ENCODE results near the gene ZFYVE27.

The ZFYVE27 gene

DNA sequence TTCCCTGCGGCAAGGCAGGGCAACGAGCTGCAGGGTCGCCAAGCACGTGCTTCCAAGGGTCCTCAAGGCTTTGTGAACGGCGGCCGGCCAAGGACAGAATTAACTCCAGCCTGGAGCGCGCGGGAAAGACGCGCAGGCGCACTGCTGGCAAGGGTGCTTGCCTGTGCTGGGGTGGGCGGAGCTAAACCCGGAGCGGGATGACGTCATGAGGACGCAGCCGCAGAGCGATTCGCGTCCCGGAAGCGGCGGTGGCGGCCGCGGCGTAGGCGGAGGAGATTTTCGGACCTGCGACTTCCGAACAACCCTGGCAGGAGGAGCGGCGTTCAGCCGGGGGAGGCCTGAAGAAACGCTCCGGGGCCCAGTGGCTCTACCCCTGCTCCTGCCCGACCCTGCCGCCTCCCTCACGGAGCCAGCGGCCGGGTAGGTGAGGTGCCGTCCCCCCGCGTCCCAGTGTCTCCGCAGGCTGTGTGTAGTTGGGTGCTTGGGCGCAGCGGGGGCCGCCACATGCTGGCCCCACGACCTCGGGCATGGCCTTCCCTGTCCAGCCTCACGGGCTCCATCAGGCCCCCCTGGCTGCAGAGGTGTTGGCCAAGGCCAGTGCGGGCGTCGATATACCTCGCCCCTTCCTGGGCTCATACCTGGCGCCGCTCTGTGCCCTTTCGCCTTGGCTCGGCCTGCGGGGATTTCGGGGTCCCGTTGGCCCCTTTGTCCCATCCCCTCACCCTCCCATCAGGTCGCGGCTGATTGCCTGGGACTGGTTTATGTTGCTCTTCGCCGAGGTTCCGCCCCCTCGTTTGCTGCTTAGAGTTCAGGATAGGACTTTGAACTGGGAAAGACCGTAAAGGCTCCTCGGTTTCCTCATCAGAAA, at the start of gene ZFYVE27 (continued):
- TF ChIP-seq ZNF664 (tag by site-specific recombination; IDR thresholded peaks at IDR 0.05) (no peak), ZNF133 (tag by site-specific recombination; IDR thresholded peaks at IDR 0.05) (no peak), SCRT1 (tag by site-specific recombination; IDR thresholded peaks at IDR 0.05; ENCODE audit: borderline replicate concordance) (no peak), ZFP41 (tag by site-specific recombination; IDR thresholded peaks at IDR 0.05; ENCODE audit: borderline replicate concordance) (no peak), ZNF169 (tag by site-specific recombination; IDR thresholded peaks at IDR 0.05) (no peak), ZNF138 (tag by site-specific recombination; IDR thresholded peaks at IDR 0.05; ENCODE audit: borderline replicate concordance) (no peak), ZBTB17 (tag by site-specific recombination; IDR thresholded peaks at IDR 0.05) (peak; percentile 77), ZNF2 (tag by site-specific recombination; IDR thresholded peaks at IDR 0.05) (peak; percentile 49; the same call in 1 of the 2 replicates), ZBTB21 (tag by site-specific recombination; IDR thresholded peaks at IDR 0.05) (peak; percentile 95), ZNF394 (tag by site-specific recombination; IDR thresholded peaks at IDR 0.05; ENCODE audit: borderline replicate concordance) (0 out of 2 replicates have a peak, but pooled peaks have one; percentile 16), ZBTB20 (tag by site-specific recombination; IDR thresholded peaks at IDR 0.05) (peak; percentile 70; the same call in 1 of the 2 replicates), ZBTB8A (tag by site-specific recombination; IDR thresholded peaks at IDR 0.05) (peak; percentile 85), ZIC2 (tag by site-specific recombination; IDR thresholded peaks at IDR 0.05) (peak; percentile 79), KLF16 (tag by site-specific recombination; IDR thresholded peaks at IDR 0.05) (peak; percentile 33), ZNF560 (tag by site-specific recombination; IDR thresholded peaks at IDR 0.05; ENCODE audit: borderline replicate concordance) (no peak), ZNF629 (tag by site-specific recombination; IDR thresholded peaks at IDR 0.05) (peak; percentile 98)
- TF ChIP-seq, protein P1, sequence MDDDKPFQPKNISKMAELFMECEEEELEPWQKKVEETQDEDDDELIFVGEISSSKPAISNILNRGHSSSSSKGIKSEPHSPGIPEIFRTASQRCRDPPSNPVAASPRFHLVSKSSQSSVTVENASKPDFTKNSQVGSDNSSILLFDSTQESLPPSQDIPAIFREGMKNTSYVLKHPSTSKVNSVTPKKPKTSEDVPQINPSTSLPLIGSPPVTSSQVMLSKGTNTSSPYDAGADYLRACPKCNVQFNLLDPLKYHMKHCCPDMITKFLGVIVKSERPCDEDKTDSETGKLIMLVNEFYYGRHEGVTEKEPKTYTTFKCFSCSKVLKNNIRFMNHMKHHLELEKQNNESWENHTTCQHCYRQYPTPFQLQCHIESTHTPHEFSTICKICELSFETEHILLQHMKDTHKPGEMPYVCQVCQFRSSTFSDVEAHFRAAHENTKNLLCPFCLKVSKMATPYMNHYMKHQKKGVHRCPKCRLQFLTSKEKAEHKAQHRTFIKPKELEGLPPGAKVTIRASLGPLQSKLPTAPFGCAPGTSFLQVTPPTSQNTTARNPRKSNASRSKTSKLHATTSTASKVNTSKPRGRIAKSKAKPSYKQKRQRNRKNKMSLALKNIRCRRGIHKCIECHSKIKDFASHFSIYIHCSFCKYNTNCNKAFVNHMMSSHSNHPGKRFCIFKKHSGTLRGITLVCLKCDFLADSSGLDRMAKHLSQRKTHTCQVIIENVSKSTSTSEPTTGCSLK (tag by site-specific recombination; IDR thresholded peaks at IDR 0.05): no peak
- TF ChIP-seq, protein P2, sequence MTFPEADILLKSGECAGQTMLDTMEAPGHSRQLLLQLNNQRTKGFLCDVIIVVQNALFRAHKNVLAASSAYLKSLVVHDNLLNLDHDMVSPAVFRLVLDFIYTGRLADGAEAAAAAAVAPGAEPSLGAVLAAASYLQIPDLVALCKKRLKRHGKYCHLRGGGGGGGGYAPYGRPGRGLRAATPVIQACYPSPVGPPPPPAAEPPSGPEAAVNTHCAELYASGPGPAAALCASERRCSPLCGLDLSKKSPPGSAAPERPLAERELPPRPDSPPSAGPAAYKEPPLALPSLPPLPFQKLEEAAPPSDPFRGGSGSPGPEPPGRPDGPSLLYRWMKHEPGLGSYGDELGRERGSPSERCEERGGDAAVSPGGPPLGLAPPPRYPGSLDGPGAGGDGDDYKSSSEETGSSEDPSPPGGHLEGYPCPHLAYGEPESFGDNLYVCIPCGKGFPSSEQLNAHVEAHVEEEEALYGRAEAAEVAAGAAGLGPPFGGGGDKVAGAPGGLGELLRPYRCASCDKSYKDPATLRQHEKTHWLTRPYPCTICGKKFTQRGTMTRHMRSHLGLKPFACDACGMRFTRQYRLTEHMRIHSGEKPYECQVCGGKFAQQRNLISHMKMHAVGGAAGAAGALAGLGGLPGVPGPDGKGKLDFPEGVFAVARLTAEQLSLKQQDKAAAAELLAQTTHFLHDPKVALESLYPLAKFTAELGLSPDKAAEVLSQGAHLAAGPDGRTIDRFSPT (tag by site-specific recombination; IDR thresholded peaks at IDR 0.05): peak; percentile 50; the same call in 1 of the 2 replicates
- TF ChIP-seq, protein P3, sequence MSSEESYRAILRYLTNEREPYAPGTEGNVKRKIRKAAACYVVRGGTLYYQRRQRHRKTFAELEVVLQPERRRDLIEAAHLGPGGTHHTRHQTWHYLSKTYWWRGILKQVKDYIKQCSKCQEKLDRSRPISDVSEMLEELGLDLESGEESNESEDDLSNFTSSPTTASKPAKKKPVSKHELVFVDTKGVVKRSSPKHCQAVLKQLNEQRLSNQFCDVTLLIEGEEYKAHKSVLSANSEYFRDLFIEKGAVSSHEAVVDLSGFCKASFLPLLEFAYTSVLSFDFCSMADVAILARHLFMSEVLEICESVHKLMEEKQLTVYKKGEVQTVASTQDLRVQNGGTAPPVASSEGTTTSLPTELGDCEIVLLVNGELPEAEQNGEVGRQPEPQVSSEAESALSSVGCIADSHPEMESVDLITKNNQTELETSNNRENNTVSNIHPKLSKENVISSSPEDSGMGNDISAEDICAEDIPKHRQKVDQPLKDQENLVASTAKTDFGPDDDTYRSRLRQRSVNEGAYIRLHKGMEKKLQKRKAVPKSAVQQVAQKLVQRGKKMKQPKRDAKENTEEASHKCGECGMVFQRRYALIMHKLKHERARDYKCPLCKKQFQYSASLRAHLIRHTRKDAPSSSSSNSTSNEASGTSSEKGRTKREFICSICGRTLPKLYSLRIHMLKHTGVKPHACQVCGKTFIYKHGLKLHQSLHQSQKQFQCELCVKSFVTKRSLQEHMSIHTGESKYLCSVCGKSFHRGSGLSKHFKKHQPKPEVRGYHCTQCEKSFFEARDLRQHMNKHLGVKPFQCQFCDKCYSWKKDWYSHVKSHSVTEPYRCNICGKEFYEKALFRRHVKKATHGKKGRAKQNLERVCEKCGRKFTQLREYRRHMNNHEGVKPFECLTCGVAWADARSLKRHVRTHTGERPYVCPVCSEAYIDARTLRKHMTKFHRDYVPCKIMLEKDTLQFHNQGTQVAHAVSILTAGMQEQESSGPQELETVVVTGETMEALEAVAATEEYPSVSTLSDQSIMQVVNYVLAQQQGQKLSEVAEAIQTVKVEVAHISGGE (tag by site-specific recombination; conservative IDR thresholded peaks at IDR 0.05; ENCODE audit: low read depth): peak; percentile 57; the same call in 1 of the 2 replicates
- TF ChIP-seq, protein P4, sequence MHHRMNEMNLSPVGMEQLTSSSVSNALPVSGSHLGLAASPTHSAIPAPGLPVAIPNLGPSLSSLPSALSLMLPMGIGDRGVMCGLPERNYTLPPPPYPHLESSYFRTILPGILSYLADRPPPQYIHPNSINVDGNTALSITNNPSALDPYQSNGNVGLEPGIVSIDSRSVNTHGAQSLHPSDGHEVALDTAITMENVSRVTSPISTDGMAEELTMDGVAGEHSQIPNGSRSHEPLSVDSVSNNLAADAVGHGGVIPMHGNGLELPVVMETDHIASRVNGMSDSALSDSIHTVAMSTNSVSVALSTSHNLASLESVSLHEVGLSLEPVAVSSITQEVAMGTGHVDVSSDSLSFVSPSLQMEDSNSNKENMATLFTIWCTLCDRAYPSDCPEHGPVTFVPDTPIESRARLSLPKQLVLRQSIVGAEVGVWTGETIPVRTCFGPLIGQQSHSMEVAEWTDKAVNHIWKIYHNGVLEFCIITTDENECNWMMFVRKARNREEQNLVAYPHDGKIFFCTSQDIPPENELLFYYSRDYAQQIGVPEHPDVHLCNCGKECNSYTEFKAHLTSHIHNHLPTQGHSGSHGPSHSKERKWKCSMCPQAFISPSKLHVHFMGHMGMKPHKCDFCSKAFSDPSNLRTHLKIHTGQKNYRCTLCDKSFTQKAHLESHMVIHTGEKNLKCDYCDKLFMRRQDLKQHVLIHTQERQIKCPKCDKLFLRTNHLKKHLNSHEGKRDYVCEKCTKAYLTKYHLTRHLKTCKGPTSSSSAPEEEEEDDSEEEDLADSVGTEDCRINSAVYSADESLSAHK (tag by site-specific recombination; IDR thresholded peaks at IDR 0.05): peak; percentile 38; the same call in 1 of the 2 replicates
- TF ChIP-seq, protein P5, sequence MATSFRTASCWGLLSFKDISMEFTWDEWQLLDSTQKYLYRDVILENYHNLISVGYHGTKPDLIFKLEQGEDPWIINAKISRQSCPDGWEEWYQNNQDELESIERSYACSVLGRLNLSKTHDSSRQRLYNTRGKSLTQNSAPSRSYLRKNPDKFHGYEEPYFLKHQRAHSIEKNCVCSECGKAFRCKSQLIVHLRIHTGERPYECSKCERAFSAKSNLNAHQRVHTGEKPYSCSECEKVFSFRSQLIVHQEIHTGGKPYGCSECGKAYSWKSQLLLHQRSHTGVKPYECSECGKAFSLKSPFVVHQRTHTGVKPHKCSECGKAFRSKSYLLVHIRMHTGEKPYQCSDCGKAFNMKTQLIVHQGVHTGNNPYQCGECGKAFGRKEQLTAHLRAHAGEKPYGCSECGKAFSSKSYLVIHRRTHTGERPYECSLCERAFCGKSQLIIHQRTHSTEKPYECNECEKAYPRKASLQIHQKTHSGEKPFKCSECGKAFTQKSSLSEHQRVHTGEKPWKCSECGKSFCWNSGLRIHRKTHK (tag by site-specific recombination; IDR thresholded peaks at IDR 0.05): no peak
- TF ChIP-seq, protein P6, sequence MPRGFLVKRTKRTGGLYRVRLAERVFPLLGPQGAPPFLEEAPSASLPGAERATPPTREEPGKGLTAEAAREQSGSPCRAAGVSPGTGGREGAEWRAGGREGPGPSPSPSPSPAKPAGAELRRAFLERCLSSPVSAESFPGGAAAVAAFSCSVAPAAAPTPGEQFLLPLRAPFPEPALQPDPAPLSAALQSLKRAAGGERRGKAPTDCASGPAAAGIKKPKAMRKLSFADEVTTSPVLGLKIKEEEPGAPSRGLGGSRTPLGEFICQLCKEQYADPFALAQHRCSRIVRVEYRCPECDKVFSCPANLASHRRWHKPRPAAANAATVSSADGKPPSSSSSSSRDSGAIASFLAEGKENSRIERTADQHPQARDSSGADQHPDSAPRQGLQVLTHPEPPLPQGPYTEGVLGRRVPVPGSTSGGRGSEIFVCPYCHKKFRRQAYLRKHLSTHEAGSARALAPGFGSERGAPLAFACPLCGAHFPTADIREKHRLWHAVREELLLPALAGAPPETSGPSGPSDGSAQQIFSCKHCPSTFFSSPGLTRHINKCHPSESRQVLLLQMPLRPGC (tag by site-specific recombination; IDR thresholded peaks at IDR 0.05): no peak; the same call in 1 of the 2 replicates
- TF ChIP-seq, protein P7, sequence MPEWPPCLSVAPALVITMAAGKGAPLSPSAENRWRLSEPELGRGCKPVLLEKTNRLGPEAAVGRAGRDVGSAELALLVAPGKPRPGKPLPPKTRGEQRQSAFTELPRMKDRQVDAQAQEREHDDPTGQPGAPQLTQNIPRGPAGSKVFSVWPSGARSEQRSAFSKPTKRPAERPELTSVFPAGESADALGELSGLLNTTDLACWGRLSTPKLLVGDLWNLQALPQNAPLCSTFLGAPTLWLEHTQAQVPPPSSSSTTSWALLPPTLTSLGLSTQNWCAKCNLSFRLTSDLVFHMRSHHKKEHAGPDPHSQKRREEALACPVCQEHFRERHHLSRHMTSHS (tag by site-specific recombination; IDR thresholded peaks at IDR 0.05): no peak

Data from HEK293 (cell line).